ENCODE results near the gene ZNF385B.

The ZNF385B gene

DNA sequence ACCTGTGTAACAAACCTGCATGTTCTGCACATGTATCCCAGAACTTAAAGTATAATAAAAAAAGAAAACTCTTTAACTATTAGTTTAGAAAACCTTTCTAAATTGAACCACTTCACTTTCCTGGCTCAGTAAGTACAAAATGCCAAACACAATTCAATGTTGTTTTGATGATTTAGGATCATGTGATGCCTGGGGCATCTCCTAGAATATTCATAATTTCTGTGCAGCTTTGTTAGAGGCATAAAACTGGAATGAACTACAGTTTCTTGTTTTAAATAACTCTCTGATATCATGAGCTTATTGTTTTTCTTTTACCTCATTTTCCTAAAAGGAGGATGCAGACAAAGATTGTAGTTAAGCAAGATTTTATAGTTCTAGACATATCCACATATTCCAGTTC, 457.8 kb downstream of the ZNF385B start:
- intact Hi-C loops (cut with DNase I), result no loop called here
- DNase-seq, result no peak

DNA sequence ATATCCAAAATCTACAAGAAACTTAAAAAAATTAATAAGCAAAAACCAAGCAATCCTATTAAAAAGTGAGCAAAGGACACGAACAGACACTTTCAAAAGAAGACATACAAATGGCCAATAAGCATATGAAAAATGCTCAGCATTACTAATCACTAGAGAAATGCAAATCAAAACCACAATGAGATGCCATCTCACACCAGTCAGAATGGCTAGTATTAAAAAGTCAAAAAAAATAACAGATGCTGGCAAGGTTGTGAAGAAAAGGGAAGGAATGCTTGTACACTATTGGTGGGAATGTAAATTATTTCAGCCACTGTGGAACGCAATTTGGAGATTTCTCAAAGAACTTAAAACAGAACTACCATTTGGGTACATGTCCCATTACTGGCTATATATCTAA, 467.9 kb downstream of the ZNF385B start:
- intact Hi-C loops (cut with DNase I), result no loop called here
- no peak for DNase-seq
